HG03108 (cell line): ENCODE results near the gene WNT9A.
A peak's percentile ranks its signal among the peaks of the same experiment; 100 is the strongest.

Experiments
- ATAC-seq: cut with Tn5 transposase; IDR thresholded peaks from one replicate; pipeline ENCODE4 v1.9.1; 2021; ENCODE audit warnings: moderate library complexity; ENCODE audit not compliant: unreplicated experiment

WNT9A gene

DNA sequence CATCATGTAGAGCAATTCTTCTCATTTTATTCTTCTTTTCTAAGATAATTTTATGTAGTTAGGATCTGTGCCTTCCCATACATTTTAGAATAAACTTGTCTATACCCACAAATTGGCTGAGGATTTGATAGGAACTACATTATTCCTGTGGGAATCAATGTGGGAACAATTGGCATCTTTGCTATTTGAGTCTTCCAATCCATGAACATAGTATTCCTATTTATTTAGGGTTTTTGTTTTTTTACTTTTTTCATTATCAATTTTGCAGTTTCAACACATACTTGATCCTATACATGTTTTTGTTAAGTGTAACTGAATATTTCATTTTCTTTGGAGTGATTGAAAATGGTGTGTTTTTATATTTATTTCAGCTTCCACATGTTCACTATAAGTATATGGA lies 8.1 kb upstream of the WNT9A start:
- ATAC-seq, result no peak

DNA sequence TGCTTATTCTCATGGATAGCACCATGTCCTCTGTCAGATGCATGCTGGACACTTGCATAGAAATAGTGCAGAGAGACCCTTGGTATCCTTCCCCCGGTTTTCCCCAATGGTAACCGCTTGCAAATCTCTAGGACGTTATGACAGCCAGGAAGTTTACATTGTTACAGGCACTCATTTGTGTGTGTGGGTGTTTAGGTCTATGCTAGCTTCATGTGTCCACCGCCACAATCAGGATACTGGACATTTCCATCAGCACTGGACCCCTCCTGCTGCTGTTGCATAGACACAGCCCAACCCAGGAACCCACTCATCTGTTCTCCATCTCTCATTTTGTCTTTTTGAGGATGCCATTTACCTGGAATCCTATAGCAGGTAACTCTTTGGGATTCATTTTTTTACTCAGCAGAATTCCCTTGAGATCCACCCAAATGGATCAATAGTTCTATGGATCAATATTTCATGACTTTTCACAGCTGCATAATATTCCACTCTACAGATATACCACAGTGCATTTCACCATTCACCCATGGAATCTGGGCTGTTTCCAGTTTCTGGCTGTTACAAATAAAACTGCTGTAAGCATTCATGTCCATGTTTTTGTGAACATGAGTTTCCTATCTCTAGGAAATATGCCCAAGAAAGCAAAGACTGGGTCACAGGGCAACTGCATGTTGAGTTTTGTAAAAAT lies 6.6 kb upstream of the WNT9A start:
- no peak for ATAC-seq

DNA sequence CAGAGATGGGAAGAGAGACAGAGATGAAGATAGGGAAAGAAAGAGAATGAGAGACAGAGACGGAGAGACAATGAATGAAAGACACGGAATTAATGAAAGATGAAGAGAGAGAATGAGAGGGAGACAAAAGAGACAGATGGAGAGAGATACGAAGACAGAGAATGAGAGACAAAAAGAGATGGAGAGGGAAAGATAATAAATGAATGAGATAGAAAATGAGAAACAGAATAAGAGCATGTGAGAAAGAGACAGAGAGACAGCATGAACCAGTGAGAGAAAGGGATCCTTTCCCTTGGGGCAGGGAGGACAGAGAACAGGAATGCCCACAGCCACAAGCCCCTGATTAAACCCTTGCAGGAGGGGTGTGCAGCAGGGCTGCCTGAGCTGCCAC lies 5.3 kb upstream of the WNT9A start:
- ATAC-seq, result no peak

DNA sequence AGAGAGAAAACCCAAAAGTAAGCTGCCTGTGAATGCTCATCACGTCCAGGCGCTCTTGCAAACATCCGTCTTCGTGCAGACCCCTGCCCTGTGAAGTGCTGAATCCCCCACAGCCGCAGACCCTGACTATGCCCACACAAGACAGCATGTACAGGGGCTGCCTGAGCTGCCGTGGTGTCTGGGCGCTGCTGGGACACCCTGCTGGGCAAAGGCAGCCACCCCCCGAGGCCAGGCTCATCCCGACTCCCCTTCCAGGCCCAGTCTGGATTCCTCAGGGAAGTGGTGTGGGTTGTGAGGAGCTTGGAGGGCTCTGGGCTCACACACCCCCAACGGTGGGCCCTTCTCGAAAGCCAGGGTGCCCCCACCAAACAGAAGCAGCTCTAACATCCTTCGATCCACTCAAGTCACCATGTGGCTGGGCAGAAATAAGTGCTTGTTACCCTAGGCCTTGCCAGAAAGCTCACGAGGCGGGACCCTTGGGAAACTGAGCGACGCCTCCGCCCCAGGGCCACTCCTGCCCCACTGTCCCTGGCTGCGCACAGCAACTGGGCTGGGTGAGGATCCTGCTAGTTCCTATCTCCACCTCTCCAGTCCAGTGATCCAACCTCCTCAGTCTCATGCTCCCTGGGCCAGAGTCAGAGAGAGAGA lies 4.8 kb upstream of the WNT9A start:
- ATAC-seq, result no peak

DNA sequence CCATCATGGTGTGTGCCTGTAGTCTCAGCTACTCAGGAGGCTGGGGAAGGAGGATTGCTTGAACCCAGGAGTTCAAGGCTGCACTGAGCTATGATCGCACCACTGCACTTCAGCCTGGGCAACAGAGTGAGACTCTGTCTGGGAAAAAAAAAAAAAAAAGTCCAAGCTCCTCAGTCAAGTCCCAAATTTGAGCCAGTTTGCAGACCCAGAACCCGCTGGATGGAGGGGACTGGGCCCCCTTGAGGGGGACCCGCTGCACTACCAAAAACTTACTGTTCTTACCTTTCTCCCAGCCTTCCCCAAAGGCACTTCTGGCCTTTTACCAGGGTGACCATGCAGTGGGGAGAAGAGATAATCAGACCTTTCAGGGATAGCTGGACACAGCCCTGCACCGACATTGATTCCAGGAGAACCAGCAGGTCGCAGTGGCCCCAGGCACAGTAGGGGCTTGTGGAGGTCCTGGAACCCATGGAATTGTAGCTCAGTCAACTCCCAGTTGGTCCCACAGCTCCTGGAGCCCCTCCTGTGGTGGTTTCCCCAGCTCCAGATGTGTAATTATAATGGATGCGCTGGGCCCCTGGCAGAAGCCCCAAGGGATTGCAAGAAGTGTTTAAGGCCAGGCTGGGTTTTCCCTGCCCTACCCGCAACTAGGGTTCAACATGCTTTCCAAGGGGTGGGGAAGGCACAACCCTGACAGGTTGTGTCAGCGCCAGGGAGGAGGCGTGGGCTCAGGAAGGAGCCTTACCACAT lies 4.1 kb upstream of the WNT9A start:
- no peak for ATAC-seq

DNA sequence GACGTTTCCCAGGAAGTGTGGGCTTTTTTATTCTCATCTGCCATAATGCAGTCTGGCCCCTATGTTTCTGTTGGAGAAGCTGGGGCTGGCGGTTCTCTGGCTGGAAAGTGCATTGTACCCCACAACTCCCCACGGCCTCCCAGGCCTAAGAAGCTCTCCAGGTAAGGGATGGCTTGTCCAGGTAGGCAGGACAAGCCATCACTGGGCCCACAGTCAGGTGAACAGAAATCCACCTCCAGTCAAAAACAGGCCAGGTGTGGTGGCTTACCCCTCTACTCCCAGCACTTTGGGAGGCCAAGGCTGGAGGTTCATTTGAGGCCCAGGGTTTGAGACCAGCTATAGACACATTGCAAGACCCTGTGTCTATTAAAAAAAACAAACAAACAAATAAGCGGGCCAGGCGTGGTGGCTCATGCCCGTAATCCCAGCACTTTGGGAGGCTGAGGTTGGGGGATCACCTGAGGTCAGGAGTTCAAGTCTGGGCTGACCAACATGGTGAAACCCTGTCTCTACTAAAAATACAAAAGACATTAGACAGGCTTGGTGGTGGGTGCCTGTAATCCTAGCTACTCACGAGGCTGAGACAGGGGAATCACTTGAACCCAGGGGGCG lies 3.1 kb upstream of the WNT9A start:
- ATAC-seq, result no peak

DNA sequence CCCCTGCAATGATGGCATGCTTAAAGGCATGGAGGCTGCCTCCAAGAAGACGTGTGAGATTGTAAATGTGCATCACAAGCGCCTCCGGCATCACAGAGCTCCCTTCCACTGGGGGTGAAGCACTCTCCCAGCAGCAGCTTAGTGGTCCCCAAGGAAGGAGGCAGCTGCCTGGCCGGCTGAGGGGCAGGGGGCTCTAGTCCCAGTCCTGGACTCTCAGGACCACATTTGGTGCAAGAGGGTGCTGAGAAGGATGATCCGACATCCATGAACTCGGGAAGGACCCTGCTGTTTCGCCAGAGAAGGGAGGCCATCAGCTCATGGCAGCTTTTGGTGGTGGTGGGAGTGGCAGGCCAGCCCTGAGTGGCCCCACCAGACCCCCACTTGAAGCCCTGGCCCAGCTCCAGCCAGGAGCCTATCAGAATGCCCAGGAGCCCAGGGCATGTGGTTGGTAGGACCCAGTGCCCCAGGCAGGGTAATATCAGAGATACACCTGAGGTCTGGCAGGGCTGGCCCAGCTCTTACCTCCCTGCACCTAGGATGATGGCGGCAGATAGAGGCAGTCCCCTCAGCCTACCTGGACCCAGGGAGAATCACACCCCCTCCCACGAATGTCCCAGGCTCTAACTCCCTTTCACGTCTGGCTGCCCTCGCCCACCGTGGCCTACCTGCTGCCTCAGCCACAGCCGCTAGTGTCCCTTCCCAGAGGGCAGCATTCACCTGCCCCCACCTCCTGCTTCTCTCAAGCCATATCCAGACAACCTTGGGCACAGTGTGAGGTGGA lies 2.4 kb upstream of the WNT9A start:
- ATAC-seq, result no peak

DNA sequence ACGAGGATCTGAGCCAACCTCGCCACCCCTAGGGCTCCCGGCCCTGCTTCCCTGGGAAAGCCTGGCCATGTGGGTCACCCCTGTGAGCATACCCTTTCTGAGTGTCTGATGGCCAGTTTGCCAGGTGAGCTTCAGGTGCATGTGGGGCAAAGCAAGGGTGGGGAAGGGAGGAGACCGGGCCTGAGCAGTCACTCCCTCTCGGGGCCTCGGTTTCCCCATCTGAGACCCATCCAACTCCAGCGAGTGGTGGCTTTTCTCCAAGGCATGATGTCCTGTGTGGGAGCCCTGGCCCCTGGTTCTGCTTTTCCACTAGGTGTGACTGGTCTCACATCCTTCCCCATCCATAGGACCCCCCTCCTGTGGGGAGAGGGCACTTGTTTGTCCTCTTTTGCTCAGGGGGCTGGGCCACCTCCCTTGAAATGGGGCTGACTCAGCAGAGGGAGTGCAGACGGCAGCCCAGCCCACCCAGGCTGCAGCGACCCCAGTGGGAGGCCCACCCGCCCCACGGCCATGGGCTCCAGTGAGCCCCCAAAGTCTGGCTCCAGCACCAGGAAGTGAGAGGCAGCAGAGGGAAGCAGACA lies 1.7 kb upstream of the WNT9A start:
- ATAC-seq, result no peak

DNA sequence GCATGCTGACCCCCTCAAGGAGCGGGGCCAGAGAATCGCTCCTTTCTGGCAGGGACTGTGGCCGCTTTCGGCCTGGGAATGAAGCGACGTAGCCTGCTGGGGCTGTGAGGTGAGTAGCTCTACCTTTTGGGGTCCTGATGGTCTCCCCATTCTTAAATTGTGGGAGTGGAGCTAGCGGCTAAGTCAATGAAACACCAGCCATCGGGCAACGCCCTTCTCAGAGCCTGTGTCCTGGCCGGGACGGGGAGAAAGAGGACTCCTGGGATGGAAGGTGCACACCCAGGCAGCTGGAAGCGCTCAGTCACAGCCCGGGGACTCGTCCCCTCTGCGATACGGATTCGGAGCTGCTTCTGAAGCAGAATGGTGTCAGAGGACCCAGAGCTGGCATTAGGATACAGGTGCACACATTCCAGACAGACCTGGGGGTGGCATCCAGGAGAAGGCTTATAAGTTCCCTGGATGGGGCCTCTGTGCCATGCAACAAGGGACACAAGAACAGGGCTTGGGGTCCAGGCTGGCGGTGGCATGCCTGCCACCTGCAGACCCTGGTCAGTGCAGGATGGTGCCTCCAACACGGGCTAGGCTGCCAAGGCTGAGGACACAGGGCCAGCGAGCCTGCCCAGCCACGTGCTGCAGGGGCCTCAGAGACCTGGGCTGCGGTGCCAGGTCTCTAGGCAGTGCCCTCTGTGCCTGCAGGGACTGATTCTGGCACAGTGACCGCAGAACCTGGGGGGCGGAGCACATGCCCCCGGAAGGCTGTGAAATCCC lies 945 bp upstream of the WNT9A start:
- no peak for ATAC-seq

DNA sequence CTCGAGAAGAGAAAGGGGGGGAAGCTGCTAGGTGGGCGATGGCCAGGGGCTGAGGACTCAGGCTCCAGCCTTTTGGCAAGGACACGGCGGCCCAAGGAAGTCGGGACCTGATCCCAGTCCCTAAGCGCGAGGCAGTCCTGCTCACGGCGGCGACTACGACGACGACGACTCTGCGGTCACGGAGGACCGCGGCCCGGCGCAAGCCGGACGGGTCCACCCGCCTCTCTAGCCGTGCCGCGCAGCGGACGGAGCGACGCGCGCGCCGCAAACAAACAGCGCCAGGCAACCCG lies 401 bp downstream of the WNT9A start:
- no peak for ATAC-seq

DNA sequence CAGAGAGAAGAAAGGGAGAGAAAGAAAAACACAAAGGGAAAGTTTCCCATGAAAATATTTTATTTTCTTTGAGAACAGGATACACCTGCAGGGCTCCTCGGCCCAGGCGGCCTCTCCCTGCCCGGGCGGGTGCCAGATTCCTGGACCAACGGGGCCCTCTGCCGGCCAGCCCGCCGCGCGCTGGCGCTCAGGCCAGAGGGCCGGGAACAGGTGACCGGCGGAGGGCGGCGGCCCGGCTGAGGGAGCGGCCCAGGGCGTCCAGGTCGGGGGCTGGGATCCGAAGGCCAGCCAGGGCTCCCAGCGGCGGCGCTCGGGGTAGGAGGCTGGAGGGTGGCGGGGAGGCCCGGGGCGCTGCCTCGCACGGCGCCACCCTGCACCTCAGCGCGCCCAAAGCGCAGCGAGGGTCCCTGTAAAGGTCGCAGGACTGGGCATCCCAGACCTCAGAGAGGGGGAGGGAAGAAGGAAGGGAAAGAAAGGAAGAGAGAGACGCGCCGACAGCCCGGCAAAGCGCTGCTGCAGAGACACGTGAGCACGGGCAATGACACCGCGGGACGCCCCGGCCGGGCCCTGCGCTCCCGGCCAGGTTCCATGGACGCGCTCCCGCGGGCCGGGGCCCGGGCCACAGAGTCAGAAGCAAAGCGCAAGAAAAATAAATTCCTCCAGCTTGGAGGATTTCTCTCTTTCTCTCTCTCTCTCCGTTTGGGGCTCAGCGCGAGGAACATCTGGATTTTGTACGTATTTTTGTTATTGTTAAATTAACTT lies 927 bp downstream of the WNT9A start:
- ATAC-seq, result peak; percentile 66

DNA sequence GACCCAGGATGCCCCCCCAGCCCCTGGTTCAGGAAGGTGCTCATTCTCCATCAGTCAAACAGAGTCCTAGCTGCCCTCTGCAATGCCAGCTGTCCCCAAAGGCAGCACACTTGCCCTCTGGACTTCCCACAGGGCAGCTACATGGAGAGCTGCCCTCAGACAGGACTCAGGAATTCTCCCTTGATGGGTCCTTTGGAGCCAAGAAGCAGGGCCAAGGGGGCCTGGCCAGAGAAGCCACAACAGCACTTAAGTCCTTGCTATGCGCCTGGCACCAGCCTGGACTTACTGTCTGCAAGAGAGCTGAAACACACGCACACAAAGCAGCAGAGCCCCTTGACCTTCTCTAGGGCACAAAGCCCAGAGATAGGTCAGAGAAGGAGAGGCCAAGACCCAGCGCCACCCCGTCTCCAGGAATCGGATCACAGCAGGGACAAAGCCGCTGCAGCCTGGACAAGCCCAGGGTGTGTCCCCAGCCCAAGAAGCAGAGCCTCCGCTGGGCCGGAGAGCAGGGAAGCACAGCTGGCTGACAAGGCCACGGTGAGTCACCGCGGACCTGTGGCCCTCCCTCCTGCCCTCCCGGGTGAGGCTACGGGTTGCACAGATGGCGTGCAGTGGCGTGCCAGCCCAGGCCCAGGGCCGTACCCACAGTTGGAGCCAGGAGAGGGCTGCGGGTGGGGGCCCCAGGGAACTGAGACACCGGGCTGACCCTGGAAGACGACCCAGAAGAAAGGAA lies 1.7 kb downstream of the WNT9A start:
- peak; percentile 32 for ATAC-seq

DNA sequence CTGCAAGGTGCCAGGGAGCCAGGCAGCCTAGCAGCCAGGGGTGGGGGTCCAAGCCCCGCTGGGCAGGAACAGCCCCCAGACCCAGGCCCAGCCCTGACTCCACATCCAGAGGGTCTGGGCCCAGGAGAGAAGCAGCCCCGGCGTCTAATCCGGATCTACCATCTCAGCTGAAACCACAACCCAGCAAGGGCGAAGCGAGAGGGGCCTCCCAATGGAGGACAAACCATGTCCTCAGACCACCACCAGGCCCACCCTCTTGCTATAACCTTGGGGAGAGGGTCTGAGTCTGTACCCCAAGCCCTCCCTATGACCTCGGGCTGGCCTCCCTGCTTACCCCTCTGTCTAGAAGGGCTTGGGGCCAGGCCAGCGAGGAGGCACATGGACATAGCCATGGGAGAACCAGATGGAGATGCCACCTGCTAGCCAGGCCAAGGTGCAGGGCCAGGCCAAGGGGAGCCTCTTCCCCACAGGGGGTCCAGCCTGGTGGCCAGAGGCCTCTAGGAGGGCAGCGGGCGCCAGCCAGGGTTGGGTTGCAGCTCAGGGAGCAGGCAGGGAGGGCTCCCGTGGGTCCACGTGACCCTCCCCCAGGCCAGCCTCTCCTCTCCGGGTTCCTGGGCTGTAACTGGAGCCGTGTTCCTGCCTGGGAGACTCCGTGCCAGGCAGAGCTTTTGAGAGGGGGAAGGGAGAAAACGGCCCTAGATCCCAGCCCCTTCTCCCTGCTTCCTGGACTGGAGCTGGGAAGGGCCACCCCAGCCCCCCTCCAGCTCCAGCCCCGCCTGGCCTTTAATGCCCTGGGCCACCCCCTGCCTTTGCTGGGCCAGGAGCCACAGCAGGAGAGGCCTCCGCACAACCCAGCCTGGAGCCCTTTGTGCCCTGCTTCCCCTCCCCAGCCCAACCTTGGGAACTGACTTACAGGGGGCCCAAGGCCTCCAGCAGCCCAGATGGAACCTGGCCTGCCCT lies 2.5 kb downstream of the WNT9A start:
- no peak for ATAC-seq

DNA sequence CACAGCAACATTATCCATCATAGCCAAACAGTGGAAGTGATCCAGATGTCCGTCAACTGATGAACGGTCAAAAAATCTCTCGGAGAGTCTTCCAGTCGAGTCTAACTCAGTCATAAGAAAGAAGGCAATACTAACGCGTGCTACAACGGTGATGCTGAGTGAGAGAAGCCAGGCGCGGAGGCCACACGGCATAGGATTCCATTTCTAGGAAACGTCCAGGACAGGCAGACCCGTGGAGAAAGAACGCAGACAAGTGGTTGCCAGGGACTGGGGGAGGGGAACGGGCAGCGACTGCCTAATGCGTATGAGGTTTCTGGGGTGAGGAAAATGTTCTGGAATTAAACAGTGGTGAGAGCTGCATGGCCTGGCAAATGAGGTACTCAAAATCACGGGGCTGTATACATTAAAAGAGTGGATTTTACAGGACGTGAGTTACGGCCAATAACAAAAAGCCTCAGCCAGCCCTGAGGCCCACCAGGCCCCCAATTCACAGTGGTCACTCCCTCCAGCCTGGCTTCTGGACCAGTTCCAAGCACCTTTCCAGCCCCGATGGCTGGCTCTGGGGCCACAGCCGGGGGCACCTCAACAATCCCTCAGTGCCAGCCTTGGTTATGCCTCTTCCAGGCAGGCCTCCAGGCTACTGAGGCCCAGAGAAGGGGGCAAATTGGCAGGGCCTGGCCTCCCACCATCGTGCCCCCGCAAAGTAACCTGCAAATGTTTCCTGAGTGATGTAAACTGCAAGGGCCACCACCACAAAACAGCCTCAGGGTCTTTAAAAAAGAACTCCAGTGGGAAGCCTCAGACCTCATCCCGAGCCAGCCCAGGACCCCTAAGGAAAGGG lies 3.4 kb downstream of the WNT9A start:
- ATAC-seq, result no peak

DNA sequence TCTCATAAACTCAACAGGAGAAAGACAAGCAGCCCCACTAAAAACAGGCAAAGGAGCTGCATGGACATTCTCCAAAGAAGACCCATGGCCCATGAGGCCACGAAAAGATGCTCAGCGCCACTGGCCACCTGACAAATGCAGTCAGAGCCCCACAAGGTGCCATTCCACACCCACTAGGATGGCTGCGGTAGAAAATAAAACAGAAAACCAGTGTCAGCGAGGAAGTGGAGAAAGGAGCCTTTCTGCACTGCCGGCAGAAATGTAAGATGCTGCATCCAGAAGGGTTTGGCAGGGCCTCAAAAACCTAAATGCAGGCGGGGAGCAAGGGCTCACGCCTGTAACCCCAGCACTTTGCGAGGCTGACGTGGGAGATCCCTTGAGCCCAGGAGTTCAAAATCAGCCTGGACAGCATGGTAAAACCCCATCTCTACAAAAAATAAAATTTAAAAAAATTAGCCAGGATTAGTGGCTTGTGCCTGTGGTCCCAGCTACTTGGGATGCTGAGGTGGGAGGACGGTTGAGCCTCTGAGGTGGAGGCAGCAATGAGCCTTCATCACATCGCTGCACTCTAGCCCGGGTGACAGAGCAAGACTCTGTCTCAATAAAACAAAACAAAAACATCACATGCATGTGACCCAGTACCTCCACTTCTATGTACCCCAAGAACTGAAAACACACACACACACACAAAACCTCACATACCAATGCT lies 4.2 kb downstream of the WNT9A start:
- no peak for ATAC-seq

DNA sequence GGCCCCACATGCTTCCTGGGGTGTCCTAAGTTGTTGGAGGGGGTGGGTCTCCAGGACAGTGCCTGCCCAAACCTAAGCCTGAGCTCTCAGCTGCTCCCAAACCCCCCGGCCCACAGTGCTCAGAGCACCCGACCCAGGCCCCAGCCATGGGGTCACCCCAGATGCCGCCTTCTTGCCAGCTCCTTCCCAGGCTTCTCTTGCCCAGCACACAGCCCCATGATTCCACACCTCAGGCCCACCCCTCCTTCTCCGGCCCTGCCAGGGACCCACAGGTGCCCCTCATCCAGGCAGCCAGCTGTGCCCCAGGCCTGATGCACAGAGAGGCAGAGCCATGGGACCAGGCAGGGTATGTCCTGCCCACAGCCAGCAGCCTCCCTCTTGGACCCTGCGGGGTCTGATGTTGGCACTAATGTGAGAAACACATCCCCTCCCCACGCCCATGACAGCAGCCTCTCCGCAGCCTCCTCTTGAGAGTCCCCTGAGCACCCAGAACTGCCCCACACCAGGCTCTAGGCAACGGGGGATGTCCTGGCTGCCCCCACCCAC lies 4.9 kb downstream of the WNT9A start:
- ATAC-seq, result no peak
